HG03565 (cell line): ENCODE data around the gene ANKRD34A.
"Not testable (repeated sequence)": the region's sequence is repeated elsewhere in the genome, so short reads cannot be mapped to it uniquely, and the experiment has no call there.

Experiments used
- ATAC-seq: cut with Tn5 transposase; IDR thresholded peaks from one replicate; pipeline ENCODE4 v1.9.1; 2021; ENCODE audit warnings: mild to moderate bottlenecking, moderate library complexity; ENCODE audit not compliant: unreplicated experiment

Gene ANKRD34A

DNA sequence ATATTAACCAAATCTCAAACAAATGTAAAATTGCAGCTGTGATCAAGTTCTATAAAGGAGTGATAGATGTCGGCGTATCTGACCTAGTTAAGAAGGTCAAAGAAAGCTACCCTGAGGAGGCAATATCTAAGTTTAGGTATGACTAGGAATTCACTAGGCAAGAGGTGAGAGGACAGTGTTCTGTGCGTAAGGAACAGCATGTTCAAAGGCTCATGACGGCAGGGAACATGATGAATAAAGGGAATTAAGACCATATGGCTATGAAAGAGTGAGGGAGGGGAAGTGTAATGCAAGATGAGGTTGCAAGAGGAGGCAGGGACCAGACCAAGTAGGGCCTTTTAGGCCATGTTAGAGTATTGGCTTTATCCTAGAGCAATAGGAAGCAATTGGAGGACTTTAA lies 15.2 kb downstream of the ANKRD34A start:
- no peak for ATAC-seq

DNA sequence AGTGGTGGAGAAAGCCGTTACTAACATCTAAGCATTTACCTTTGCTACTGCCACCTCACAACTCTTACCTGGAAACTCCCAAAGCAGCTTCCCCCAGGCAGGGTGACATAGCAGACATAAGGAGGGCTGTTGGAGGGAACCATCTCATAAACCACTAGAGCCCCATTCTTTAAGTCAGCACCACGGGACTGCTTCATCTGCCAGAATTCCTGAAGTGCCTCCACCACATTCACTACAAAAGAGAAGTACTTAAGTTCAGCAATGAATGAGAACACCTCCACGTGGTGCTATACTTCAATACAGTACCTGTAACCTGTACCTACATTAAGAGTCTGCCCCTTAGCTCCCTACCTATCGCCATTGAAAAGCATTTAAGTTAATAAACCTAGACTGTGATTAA lies 16.8 kb downstream of the ANKRD34A start:
- no peak for ATAC-seq

DNA sequence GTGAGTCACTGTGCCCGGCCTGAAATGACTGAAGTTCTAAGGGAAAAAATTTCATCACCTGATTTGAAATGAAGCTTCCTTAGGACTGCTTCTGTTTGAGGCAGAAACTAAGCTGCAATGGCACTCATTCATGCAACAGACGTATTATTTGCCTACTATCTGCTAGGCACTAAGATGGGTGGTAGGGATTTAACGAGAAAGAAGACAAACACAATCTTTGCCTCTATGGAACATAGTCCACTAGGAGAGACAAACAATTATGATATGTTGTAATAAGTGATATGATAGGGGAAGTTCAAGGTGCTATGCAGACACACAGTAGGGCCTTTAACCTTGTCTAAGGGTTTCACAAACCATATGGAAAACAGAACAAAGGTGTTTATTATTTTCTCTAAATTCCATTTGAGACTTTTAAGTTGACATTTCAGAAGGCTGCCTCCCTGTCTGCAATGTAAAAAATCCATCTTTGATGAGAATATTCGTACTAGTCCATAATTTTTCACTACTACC lies 17.8 kb downstream of the ANKRD34A start:
- ATAC-seq: no peak

DNA sequence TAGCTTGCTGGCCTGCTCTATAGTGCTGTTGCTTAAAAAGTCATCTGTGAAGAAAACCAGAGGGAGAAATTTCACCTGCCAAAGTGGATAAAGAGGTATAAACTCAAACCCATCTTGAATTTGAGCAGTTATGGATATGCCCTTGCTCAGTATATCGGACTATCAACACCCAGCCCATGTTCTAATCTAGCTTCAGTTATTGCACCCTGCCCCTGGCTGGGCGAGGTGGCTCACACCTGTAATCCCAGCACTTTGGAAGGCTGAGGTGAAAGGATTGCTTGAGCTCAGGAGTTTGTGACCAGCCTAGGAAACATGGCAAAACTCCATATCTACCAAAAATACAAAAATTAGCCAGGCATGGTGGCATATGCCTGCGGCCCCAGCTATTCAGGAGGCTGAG lies 19.8 kb downstream of the ANKRD34A start:
- no peak for ATAC-seq

DNA sequence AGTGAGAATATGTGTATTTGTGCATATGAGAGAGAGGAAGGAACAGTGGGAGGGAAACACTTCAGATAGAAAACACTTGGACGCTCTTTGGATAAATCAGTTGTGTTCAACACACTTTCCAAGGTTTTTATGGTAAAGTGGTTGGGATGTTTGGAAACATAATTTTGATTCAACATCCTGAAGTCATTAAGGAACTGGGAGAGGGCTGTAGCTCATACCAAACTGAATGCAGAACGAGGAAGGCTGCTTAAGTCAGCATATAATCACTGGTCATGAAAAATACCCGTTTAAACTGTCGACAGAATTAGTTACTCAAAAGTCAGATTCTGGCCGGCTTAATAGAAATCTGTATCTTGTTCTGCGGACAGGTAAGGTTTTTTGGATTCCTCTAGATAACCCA lies 21.5 kb downstream of the ANKRD34A start:
- ATAC-seq: no peak

DNA sequence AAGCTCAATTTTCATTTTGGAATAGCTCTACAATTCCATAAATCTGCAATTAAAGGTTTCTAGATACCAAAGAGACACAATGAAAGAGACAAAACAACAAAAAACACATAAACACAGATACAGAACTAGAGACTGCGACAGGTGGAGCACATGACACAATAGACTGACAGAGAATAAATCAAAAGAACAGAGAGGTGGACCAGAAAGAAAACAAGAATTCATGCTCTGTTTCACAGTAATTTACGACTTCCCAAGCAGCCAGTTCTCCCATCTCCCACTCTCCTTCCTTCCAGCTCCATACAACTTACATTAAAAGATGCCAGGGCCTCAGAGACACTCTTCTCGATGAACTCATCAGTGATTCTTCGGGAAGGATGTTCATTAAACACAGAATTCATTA lies 22.0 kb downstream of the ANKRD34A start:
- no peak for ATAC-seq

DNA sequence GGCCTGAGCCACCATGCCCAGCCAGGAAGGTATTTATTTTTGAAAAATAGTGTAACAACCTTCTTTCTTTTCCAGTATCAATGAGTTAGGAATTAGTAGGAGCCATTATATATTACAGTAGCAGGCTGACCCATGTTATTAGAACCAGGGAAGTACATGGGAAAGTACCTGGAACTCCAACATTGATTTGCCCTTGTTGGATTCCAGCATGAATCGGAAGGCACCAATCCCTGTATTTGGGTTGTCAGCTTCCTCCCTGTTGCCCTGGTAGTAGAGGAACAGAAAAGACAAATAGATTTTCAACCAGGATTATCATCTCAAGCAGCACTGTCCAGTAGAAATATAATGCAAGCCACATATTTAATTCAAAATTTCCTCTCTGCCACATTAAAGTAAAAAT lies 26.9 kb downstream of the ANKRD34A start:
- no peak for ATAC-seq

DNA sequence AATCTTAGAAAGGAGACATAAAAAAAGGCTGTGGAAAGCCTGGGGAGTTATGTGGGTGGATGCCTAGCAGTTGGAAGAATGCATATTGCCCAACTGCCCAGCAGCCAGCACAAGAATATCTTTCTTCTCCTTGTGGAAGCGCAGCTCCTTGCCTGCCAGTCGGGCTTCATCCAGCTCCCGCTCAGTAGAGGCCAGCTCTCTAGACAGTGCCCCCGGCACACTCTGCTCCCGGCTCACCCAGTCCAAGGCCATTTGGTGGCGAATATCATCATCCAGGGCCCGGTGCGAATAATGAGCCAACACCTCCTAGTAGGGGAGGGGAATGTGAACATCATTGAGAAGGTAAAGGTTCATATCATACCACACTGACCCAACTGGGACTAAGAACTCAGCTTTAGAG lies 28.1 kb downstream of the ANKRD34A start:
- ATAC-seq: no peak

DNA sequence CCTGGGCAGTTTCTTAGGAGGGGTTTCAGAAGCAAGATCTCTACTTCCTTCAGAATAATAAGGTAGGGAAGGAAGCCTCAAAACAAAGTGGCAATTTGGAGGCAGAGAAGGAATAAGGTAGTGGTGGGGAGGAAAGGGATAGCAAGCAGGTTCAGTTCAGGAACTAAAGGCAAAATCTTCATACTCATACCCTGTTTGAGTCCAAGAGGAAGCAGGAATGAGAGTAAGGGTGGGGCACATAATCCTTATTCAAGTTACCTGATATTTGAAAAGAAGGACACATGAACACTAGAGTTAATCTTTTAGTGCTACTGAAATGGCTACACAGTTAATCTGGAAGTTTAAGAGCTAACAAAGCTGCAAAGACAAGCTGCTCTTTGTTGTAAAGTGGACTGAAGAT lies 28.7 kb downstream of the ANKRD34A start:
- ATAC-seq: no peak

DNA sequence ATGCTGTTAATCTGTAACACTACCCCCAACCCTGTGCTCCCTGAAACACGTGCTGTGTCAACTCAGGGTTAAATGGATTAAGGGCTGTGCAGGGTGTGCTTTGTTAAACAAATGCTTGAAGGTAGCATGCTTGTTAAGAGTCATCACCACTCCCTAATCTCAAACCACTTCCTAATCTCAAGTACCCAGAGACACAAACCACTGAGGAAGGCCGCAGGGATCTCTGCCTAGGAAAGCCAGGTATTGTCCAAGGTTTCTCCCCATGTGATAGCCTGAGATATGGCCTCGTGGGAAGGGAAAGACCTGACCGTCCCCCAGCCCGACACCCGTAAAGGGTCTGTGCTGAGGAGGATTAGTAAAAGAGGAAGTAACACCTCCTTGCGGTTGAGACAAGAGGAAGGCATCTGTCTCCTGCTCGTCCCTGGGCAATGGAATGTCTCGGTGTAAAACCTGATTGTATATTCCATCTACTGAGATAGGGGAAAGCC lies 31.8 kb downstream of the ANKRD34A start:
- ATAC-seq: not testable (repeated sequence)

DNA sequence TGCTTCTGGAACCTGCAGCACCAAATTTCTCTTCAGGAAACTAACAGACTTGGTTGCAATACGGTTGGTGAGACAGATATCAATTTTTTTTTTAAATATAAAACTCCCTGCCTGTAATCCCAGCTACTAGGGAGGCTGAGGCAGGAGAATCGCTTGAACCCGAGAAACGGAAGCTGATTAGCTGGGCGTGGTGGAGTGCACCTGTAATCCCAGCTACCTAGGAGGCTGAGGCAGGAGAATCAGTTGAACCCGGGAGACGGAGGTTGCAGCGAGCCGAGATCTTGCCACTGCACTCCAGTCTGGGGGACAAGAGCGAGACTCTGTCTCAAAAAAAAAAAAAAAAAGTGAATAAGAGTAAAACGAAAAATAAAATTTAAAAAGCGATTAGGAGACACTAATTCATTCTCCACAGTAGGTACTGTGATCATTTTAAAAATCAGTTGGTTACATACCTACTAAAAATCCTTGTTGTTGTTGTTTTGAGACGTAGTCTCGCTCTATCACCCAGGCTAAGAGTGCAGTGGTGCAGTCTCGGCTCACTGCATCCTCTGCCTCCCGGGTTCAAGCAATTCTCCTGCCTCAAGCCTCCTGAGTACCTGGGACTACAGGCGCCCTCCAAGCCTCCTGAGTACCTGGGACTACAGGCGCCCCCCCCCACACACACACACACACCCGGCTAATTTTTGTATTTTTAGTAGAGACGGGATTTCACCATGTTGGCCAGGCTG lies 36.3 kb downstream of the ANKRD34A start:
- ATAC-seq: no peak

DNA sequence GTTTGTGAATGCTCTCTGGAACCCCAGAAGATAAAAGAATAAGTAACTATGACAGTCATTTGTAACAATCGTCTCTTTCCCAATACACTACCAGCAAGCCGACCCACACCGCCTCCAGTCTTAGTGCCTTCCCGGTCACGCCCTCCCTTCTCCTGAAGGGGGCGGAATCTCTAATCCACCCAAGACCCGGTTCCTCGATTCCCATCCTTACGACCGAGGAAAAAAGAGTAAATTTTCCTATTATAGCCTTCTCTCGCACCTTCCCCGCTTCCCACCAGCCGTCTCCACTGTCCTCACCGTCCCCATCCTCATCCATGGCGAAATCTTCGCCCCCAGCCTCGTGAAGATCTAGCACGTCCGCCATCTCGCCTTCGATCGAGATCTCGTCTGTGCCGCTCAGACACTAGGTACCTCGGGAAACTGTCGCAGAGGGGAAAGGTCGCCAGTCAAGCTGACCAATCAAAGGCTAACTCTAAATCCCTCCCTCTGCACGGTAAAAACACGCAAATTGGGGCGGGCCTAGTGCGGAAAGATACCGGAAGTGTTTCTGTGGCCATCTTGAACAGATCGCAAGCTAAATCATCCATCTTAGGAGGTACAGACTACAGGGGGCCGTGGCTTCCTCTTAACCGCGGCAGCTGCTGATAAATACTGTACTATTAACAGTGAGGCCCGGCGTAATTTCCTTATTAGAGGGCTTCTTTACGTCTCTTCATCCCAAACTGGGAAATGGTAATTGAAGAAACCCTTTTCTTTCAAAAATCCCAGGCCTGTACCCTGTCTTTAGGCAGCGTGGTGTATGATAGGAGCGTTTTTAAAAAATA lies 37.1 kb downstream of the ANKRD34A start, which contains the start of gene RBM8A:
Gene RBM8A, minus strand, starts transcription at position 422 of the 824 bp plus-strand sequence. Its CDS starts 58 bp downstream, at position 364.
- ATAC-seq: peak; percentile 87

DNA sequence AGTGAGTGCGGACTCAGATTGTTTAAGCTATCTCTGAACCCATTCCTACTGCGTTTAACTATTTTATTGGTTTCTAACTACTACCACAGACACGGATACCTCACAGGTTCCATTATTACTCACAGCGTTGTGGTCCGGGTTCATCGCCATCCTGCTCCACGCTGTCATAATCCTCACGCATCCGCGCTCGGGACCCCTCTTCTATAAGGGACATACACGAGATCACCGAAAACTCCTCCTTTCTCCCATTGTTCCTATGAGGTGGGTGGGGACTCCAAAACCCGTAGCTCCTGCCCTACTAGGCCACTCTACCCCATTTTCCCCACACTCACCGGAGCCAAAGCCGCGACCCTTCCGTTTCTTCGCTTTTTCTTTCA lies 37.7 kb downstream of the ANKRD34A start:
- peak; percentile 1 for ATAC-seq

DNA sequence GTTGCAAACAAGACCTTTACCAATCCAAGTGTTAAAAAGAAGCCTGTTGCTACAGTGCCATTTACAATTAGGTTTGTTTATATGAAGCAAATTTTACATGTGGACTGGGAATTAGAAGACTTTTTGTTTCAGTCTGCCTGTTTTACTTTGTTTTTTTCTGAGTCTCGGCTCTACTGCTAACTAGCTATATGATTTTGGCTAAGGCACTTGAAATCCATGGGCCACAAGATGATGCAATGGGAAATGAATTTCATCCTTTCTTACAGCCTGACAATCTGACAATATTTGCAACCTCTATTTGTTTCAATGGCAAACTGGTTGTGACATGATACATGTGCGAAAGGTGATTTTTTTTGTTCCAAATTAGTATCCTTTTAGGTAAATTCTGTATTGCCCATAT lies 42.1 kb downstream of the ANKRD34A start:
- ATAC-seq: no peak

DNA sequence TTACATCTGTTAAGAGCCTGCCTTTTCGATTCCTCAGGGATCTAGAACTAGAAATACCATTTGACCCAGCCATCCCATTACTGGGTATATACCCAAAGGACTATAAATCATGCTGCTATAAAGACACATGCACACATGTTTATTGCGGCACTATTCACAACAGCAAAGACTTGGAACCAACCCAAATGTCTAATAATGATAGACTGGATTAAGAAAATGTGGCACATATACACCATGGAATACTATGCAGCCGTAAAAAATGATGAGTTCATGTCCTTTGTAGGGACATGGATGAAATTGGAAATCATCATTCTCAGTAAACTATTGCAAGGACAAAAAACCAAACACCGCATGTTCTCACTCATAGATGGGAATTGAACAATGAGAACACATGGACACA lies 44.1 kb downstream of the ANKRD34A start:
- ATAC-seq: not testable (repeated sequence)

DNA sequence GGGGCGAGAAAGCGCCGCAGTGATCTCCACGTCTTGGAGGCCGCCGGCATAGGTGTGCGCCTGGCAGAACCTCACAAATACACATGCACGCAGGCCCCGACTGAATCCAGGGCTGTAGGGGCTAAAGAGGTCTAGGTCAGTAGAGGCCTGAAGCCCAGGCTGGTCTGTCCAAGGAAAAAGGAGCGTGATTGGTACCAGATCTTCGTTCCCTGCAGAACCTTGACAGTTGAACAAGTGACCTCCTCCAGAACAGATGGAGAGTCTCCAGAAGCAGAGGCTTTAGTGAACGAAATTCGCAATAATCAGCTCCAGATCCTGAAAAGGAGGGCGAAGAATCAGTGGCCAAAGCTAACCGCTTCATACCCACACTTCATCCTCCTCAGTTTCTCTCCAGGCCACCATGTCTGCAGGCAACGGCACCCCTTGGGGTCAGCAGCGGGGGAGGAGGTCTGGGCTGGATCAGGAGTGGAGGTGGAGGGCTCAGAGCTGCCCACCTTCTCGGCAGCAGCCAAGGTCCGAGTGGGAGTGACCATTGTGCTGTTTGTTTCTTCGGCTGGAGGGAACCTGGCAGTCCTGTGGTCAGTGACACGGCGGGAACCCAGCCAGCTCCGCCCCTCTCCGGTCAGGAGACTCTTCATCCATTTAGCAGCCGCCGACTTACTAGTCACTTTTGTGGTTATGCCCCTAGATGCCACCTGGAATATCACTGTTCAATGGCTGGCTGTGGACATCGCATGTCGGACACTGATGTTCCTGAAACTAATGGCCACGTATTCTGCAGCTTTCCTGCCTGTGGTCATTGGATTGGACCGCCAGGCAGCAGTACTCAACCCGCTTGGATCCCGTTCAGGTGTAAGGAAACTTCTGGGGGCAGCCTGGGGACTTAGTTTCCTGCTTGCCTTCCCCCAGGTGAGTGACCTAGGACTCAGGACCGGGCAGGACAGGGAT lies 45.1 kb downstream of the ANKRD34A start:
- no peak for ATAC-seq

DNA sequence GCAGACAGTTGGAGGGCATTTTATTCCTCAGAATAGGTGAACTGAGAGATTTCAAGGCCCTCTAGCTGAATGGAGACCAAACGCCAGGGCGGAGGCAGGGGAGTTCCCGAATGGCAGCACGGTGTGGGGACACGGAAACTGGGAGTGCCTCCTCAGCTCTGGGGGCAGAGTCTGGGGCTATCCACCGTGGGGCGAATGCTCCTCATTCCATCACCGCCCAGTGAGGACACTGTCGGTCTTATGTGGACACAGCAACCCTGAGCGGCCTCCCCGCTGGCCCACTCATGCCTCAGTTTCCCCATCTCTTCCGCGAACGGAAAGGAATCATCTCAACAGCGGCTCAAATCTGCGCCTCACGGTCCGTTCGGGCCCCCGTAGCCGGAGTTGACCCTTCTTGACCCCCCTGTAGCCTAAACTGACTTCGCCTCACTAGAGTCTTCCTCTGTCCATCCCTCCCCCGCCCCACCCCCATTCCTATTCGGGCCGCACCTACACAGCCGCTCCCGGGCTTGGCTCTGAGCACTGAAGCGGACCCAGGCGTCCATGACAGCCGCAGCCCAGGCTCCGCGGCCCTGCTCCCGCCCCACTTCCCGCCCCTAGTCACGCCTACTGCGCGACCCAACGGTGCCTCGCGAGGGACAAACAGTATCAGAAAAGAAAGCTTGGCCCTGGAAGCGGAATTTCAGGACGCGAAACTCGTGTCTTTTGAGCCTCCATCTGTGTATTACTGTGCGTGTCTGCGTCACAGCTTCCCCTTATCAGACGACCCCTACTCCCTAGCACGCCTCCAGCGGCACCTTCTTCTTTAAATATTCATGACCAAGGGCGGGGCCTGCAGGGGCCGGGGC lies 46.0 kb downstream of the ANKRD34A start, which contains the start of gene PEX11B:
Gene PEX11B, minus strand, starts transcription at position 574 of the 848 bp plus-strand sequence. Its CDS starts 29 bp downstream, at position 545.
- peak; percentile 60 for ATAC-seq

DNA sequence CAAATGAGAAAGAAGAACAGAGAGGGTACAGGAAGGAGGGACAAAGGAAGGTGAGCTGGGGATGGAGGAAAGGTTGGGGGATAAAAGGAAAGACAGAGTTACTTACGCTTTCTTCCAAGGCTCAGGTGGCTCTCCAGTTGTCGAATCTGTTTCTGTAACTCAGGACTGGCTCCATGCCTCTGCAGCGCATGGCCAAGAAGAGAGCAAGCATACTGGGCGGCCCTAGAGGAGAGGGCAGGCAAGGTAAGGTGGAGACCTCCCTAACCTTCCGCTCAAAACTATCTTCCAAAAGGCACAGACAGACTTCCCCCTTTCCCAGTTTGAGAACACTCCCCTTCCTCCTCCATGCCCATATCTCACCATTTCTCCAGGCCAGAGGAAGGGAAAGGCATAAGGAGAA lies 46.8 kb downstream of the ANKRD34A start:
- ATAC-seq: no peak

DNA sequence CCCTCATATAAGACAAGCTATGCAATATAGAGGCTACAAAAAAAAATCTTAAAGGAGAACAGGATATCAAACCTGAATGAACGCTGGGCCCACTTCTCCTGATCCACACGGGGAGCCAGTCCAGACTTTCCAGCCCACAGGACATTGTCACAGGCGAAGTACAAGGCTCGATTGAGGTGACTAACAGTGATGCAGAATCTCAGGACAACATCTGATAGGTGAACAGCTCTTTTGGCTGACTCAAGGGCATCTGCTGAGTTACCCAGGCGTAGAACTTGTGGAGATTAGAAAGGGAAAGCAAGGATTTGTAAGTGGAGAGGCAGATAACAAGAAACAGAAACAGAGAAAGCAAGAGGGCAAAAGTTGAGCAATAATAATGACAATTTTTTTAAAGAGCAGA lies 47.6 kb downstream of the ANKRD34A start:
- no peak for ATAC-seq
